ENCODE results near the gene NALCN. TPM values are rescaled to one million over a fixed set of nuclear protein-coding genes. Genes with fewer than 3 reads are reported as not detected.

The NALCN gene
- total and polyA plus RNA-seq, 10 of the 15 experiments (the other 5 are each of a cell fraction or from before 2014, with no cell fraction given), result under 0.01 TPM; not detected in 9

GRCh38 chr13:101397742-101398141, 18.6 kb downstream of the NALCN start:
- POLR2A ChIA-PET, result no interaction called here
- no peak for ATAC-seq
- in situ Hi-C loops (cut with MboI), result no loop called here

GRCh38 chr13:101394605-101395004, 21.7 kb downstream of the NALCN start:
- H3K27ac ChIP-seq (ENCODE audit: control insufficient read depth, insufficient read depth), result no peak overlapping the region
- BruUV-seq (replicated peaks), result no TSS peak
- no peak for FAIRE-seq

More at GRCh38 chr13:101397742-101398141, 18.6 kb downstream of the NALCN start:
- WGBS (ENCODE audit: insufficient coverage, insufficient replicate concordance, low lambda C conversion rate, missing lambda C conversion rate), result 2% methylated on average over 2 of the region's 2 CpGs
- RAD21 ChIA-PET (ENCODE audit: unreplicated experiment), result no interaction called here
- Histone ChIP-seq H3K9me3 (replicated peaks; ENCODE audit: control insufficient read depth, insufficient read depth, low read length) (no peaks in the 10 kb centered on the region), H3K9ac (ENCODE audit: control insufficient read depth, insufficient read depth, low read length) (no peak overlapping the region), H3K36me3 (ENCODE audit: control insufficient read depth in 2 of 2, insufficient read depth in 2 of 2, low read length in 1 of 2) (no peaks in the 10 kb centered on the region), H3K79me2 (ENCODE audit: control insufficient read depth, insufficient read depth, low read length) (no peaks in the 10 kb centered on the region), H3K4me3 (no peak overlapping the region), H3K4me2 (ENCODE audit: control insufficient read depth, insufficient read depth) (no peak overlapping the region), H2AFZ (ENCODE audit: control insufficient read depth, low read depth, low read length) (no peak overlapping the region), H4K20me1 (ENCODE audit: control insufficient read depth, insufficient read depth) (no peaks in the 10 kb centered on the region), H3K27me3 (replicated peaks in 1 of 2; ENCODE audit: control insufficient read depth in 2 of 2, insufficient read depth in 2 of 2, low read length in 1 of 2) (no peaks in the 10 kb centered on the region; a peak in 1 of 4 replicates), H3K27ac (ENCODE audit: control insufficient read depth, insufficient read depth) (no peak overlapping the region), H3K4me1 (ENCODE audit: control insufficient read depth, insufficient read depth, low read length) (no peaks in the 10 kb centered on the region)
- intact Hi-C loops (cut with micrococcal nuclease; ENCODE audit: unreplicated experiment), result no loop called here
- DNase-seq (ENCODE audit: low read depth, low spot score) (no peak), FAIRE-seq (no peak)
- no TSS peak for BruUV-seq (replicated peaks)
- SMC1A ChIA-PET (ENCODE audit: uncharacterized antibody, unreplicated experiment), result no interaction called here
- TF ChIP-seq KDM1A (IDR thresholded peaks at IDR 0.05; ENCODE audit: borderline replicate concordance) (no peak), ZNF207 (IDR thresholded peaks at IDR 0.05; ENCODE audit: borderline replicate concordance) (no peak), ZNF274 (IDR thresholded peaks at IDR 0.05; ENCODE audit: insufficient read depth, insufficient read length) (no peak), RB1 (IDR thresholded peaks at IDR 0.05; ENCODE audit: borderline replicate concordance) (no peak), CBFB (IDR thresholded peaks at IDR 0.05; ENCODE audit: low read depth) (no peak), NRF1 (conservative IDR thresholded peaks at IDR 0.05; ENCODE audit: low read depth, low read length) (no peak), CHD2 (IDR thresholded peaks at IDR 0.05; ENCODE audit: borderline replicate concordance, low read depth, low read length) (no peak)
- CTCF ChIA-PET, result no interaction called here

More at GRCh38 chr13:101394605-101395004, 21.7 kb downstream of the NALCN start:
- no peaks in the 10 kb centered on the region for H3K36me3 ChIP-seq (ENCODE audit: control insufficient read depth in 2 of 2, insufficient read depth in 2 of 2, low read length in 1 of 2)
- DNase-seq (ENCODE audit: low read depth, low spot score), result no peak
- H3K4me1 ChIP-seq (ENCODE audit: control insufficient read depth, insufficient read depth, low read length), result no peaks in the 10 kb centered on the region
- no peak for ATAC-seq
- intact Hi-C loops (cut with micrococcal nuclease; ENCODE audit: unreplicated experiment) (no loop called here), in situ Hi-C loops (cut with MboI) (no loop called here)
- H3K9me3 ChIP-seq (replicated peaks; ENCODE audit: control insufficient read depth, insufficient read depth, low read length), result no peaks in the 10 kb centered on the region
- H3K27me3 ChIP-seq (replicated peaks in 1 of 2; ENCODE audit: control insufficient read depth in 2 of 2, insufficient read depth in 2 of 2, low read length in 1 of 2), result no peaks in the 10 kb centered on the region
- H3K4me2 ChIP-seq (ENCODE audit: control insufficient read depth, insufficient read depth), result no peak overlapping the region
- H3K9ac ChIP-seq (ENCODE audit: control insufficient read depth, insufficient read depth, low read length), result no peak overlapping the region
- TF ChIP-seq EED (IDR thresholded peaks at IDR 0.05; ENCODE audit: low read depth) (no peak), ZNF592 (IDR thresholded peaks at IDR 0.05) (no peak), RUNX3 (IDR thresholded peaks at IDR 0.05; ENCODE audit: low read length) (no peak), IRF4 (IDR thresholded peaks at IDR 0.05; ENCODE audit: low read depth, low read length) (no peak), ELK1 (IDR thresholded peaks at IDR 0.05; ENCODE audit: low read depth, low read length) (no peak), NRF1 (conservative IDR thresholded peaks at IDR 0.05; ENCODE audit: low read depth, low read length) (no peak), BHLHE40 (IDR thresholded peaks at IDR 0.05; ENCODE audit: borderline replicate concordance in 1 of 2, low read depth in 2 of 2, low read length in 1 of 2) (no peak)
- no peaks in the 10 kb centered on the region for H3K79me2 ChIP-seq (ENCODE audit: control insufficient read depth, insufficient read depth, low read length)
- H2AFZ ChIP-seq (ENCODE audit: control insufficient read depth, low read depth, low read length), result no peak overlapping the region
- ChIA-PET CTCF (no interaction called here), POLR2A (no interaction called here), SMC1A (ENCODE audit: uncharacterized antibody, unreplicated experiment) (no interaction called here), RAD21 (ENCODE audit: unreplicated experiment) (no interaction called here)
- H3K4me3 ChIP-seq, result no peak overlapping the region
- H4K20me1 ChIP-seq (ENCODE audit: control insufficient read depth, insufficient read depth), result no peaks in the 10 kb centered on the region
- WGBS (ENCODE audit: insufficient coverage, insufficient replicate concordance, low lambda C conversion rate, missing lambda C conversion rate), result 0% methylated on average over 2 of the region's 2 CpGs
